T follicular helper cell (primary cell): ENCODE measurements around the gene RAB1B.

Experiments used
- DNase-seq: peaks from one replicate; pipeline ENCODE4 v3.0.0-alpha.2; 2020; ENCODE audit warnings: low read depth

The RAB1B gene

DNA sequence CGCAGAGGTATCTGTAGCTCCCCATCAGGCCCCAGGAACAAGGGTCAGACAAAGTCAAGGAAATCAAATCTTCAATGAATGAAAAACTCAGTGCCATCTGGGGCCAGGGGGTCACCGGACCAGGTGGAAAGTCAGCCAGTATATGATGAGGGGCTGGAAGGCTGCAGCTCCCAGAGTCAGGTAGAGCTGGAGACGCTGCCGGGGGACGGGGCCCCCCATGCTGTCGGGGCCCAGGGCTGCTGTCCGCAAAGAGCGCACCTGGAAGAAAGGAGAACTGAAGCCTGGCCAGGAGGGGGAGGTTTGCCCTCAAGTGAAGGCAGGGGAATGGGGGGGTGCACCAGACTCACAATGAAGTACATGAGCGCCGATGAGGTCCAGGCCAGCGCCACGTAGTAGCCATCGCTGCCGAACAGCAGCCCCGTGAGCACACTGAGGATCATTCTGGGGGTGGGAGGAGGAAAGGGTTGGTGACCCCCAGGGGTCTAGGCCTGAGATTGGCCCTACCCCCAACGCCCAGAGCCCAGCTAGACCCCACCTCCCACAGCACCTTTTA is 16.2 kb downstream of the RAB1B start:
- DNase-seq: no peak

GRCh38 chr11:66285250-66285947 is 17.0 kb downstream of the RAB1B start:
- no peak for DNase-seq

DNA sequence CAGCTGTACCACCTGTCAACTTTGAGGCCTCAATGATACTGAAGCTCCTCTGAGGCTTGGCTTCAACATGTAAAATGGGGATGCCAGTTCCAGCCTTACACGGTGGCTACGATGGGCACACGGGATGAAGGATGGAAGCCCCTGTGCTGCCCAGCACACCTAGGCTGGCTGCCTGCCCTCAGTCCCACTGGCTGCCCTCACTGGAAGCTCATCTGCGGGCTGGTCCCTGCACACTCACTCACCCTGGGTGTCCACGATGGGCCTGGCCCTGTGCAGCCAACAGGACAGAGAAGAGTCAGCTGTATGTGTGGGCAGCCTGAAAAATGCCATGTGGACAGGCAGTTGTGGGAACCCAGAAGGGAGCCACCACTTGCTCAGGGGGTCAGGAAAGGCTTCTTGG is 18.3 kb downstream of the RAB1B start:
- no peak for DNase-seq

DNA sequence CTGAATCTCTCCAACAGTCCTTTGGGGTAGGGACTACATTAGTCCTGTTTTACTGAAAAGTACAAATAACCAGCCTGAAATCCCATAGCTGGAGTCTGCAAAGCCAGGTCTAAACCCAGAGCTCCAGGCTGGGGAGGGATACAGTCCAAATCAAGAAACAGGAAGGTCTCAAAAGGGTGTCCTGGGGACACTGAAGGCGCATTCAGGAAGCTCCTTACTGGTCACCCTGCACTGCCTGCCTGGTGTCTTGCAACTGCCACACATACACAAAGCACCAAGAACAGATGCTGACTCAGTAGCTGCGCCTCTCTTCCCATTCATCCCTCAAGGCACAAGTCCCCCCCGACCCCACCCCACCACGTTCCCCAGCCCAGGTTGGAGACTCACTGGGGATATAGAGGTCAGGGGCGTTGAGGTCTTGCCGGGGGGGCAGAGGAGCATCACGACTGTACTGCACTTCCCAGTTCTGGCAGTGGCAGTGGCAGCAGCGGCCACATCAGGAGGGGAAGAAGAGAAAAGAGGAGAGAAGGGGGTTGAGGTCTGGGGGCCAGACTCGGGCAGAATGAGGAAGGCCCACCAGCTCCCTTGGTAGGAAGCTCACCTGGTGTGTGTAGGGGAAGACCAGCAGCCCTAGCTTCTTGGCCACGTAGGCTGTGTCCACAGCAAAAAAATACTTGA is 18.9 kb downstream of the RAB1B start:
- DNase-seq: no peak

DNA sequence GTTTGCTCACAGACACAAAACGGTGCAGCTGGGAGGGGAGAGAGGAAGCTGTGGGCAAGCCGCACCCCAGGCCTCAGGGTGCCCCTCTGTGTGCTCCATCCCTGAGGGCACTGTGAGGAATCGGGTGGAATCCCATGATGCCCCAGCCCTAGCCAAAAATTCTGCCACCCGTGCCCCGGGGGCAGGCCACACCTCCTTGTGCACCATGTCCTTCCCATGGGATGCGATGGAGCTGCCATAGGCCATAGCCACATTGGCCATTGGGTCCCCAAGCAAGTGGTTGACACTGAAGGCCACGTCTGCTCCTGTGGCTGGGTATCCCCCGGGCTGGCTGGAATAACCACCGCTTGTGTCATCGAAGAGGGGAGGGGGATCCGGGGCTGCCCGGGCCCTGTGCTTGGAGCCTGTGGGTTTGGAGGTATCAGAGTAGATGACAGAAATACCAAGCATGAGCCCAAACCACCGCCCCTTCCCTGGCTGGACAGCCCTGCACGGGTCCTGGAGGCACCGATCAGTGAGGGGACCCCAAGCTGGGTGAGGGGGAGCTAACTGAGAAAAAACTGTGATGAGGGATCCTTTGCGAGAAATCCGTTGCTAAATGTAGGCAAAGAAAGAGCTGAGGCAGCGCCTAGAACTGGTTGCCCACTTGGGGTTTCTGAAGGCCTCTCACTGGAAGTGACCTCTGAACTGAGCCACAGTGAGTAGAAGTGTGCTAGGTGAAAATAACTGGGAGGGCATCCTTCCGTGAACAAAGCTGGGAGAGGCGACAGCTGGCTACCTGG is 19.6 kb downstream of the RAB1B start:
- no peak for DNase-seq

- DNase-seq: peak; percentile 98
Measured at GRCh38 chr11:66288671-66289547, 20.5 kb downstream of the RAB1B start, which contains the start of gene YIF1A. YIF1A (minus strand) TSS chr11:66289143; CDS start chr11:66288985, 158 bp downstream.

DNA sequence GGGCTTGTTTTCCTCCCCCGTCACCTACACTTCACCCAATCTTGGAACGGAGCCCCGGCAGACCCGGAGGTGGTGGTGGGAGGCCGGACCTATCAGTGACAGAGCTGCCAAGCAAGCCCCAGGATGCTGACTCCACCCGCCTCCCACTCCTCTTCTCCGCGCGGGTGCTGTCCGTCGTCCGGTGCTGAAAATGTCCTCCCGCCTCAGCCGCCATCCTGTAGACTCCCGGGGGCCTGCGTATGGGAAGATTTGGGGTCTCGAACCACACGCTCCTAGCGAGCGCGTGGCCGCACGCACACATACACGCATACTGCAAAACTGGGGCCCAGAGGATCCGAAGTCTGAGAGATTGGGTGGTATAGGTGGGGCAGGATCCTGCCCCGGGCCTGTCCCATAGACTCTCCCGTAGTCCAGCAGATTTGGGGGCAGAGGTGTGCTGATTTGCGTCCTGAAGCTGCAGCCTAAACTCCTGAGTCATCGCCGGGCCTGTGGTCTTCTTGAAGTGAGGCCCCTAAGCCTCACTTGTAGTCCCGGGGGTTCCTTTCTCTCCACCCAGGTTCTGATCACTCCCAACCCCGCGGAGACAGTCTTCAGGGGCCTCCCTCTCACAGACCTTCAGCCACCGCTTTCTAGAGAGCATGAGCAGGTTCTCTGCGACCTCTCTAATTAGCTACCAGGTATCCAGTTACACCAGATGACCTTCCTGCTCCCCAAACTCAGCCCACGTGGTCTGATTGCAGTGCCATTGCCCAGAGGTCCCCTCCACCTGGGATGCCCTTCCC is 21.3 kb downstream of the RAB1B start:
- DNase-seq: peak; percentile 64

GRCh38 chr11:66290330-66290621 is 21.8 kb downstream of the RAB1B start:
- no peak for DNase-seq

GRCh38 chr11:66291303-66291705 is 22.9 kb downstream of the RAB1B start:
- DNase-seq: no peak

- DNase-seq: no peak
Measured at GRCh38 chr11:66291706-66292542, 23.5 kb downstream of the RAB1B start, which contains the start of gene TMEM151A. TMEM151A (plus strand) TSS chr11:66291894; CDS start chr11:66292014, 120 bp downstream.

DNA sequence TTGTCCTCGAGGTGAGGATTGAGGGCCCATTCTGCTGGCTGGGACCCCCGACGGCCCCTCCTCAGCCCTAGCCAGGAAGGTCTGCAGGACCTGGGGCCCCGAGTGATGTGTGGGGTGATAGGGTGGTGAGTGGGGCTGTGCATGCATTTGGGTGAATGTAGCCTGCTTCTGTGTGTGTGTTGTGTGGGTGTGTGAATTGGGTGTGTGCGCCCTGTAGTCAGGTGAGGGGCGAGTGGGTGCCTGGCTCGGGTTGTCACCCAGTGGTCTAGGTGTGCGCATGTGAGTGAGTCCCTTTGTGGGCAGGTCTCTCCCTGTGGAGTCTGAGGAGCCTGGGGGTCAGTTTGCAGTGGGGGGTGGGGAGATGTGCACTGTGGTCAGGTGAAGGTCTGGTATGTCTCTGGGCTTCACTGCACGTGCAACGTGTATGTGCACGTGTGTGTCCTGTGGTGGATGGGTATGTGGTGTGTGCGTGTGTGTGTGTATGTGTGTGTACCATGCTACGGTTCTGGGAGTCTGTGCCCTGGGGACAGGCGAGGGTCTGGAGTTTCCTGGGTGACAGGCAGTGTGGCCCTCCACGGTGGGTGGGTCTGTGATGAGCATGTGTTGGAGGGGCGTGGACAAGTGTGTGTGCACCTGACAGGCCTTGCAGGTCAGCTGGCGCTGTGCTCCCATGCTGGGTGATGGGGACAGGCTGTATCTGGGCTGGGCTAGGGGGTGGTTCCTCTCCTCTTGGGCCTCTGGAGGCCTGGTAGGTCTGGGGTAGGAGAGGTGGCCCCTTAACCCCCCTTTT is 24.3 kb downstream of the RAB1B start:
- DNase-seq: no peak

DNA sequence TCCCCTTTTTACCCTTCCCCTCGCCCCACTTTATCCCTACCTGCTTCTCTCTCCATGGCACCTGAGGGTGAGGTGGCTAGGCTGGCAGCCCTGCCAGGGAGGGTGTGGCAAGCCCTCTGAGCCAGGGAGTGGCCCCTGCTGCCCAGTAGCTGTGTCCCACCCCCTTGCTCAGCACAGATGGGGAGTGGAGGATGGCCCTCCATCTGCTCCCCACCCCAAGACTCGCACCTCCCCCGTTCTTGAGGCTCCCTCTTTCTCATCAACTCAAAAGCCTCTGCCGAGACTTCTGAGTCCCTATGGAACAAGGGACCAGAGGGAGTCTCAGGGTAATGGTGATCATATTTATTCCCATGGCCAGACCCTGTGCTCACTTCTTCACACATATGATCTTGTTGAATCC is 24.9 kb downstream of the RAB1B start:
- DNase-seq: no peak

DNA sequence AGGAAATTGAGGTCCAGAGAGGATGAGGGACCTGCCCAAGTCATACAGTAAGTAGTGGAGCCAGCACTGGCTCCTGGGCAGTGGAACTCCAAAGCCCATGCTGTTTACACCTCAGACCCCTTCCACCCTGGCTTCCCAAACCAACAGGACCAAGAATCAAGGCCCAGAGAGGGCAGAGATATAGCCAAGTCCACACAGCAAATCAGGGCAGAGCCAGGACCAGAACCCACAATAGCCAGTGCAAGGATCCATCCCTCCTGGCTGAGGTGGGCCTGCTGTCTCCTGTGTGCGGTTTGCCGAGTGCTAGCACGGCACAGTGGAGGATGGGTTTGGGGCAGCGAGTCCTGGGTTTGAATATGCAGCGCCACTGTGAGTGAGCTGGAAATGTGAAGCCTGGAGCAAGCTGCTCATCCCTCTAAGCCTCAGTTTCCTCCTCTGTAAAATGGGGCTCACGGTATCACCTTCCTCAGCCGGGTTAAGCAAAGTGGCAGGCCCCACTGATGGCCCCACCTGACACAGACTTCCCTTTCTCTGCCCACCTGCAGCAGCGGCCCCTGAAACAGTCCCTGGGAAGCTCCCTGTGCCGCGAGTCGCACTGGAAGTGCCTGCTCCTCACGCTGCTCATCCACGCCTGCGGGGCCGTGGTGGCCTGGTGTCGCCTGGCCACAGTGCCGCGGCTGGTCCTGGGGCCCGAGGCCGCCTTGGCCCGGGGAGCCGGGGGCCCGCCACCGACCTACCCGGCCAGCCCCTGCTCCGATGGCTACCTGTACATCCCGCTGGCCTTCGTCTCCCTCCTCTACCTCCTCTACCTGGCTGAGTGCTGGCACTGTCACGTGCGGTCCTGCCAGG is 25.6 kb downstream of the RAB1B start:
- no peak for DNase-seq

GRCh38 chr11:66294626-66295620 is 26.5 kb downstream of the RAB1B start:
- no peak for DNase-seq

- no peak for DNase-seq
Measured at GRCh38 chr11:66297610-66298009, 29.2 kb downstream of the RAB1B start.

- DNase-seq: no peak
Measured at GRCh38 chr11:66299186-66299585, 30.7 kb downstream of the RAB1B start.

DNA sequence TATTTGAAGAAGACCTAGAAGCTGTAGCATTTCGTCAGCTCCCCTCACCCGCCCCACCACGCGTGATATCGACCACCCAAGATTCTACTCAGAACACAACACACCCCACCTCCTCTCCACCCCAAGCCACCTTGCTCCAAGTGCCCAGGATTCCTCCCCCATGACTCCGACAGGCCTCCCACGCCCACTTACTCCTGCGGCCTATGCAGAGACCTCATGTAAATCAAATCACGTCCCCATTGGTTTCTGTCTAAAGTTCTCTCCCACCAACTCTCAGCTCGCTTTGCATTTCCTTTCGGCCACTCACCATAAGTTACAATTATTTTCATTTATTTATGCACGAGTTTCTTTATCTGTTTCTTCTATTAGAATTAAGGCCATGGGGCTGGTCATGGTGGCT is 34.2 kb downstream of the RAB1B start:
- DNase-seq: no peak
